HG02678 (cell line): ENCODE data around the gene MVK.

Experiments used
- ATAC-seq: cut with Tn5 transposase; IDR thresholded peaks from one replicate; pipeline ENCODE4 v1.9.1; 2021; ENCODE audit warnings: mild to moderate bottlenecking, moderate library complexity; ENCODE audit not compliant: unreplicated experiment

Gene MVK

GRCh38 chr12:109573029-109573913 lies at the start of gene MVK, which contains the start of gene MMAB:
TSS of gene MVK (plus strand) at chr12:109573794. CDS start at chr12:109574823, 1,029 bp downstream.
TSS of gene MMAB (minus strand) at chr12:109573504. CDS start at chr12:109573480, 24 bp downstream.
- ATAC-seq, result peak; percentile 94

GRCh38 chr12:109524466-109525278 lies 48.9 kb upstream of the MVK start:
- no peak for ATAC-seq

- ATAC-seq, result no peak
Measured at GRCh38 chr12:109525279-109525585, 48.4 kb upstream of the MVK start.

GRCh38 chr12:109527489-109528123 lies 46.0 kb upstream of the MVK start:
- no peak for ATAC-seq

GRCh38 chr12:109529691-109530640 lies 43.6 kb upstream of the MVK start:
- no peak for ATAC-seq

- ATAC-seq, result no peak
Measured at GRCh38 chr12:109531411-109531810, 42.2 kb upstream of the MVK start.

GRCh38 chr12:109532721-109533486 lies 40.7 kb upstream of the MVK start:
- no peak for ATAC-seq

GRCh38 chr12:109533487-109533740 lies 40.2 kb upstream of the MVK start:
- no peak for ATAC-seq

GRCh38 chr12:109534456-109534855 lies 39.1 kb upstream of the MVK start:
- no peak for ATAC-seq

GRCh38 chr12:109535231-109535862 lies 38.2 kb upstream of the MVK start:
- no peak for ATAC-seq

- no peak for ATAC-seq
Measured at GRCh38 chr12:109535863-109536250, 37.7 kb upstream of the MVK start.

GRCh38 chr12:109537136-109537535 lies 36.5 kb upstream of the MVK start:
- ATAC-seq, result no peak

GRCh38 chr12:109538191-109538863 lies 35.3 kb upstream of the MVK start:
- ATAC-seq, result no peak

GRCh38 chr12:109539508-109539907 lies 34.1 kb upstream of the MVK start:
- no peak for ATAC-seq

GRCh38 chr12:109540526-109541412 lies 32.8 kb upstream of the MVK start:
- ATAC-seq, result no peak

- no peak for ATAC-seq
Measured at GRCh38 chr12:109541413-109541726, 32.2 kb upstream of the MVK start.

- no peak for ATAC-seq
Measured at GRCh38 chr12:109542014-109542413, 31.6 kb upstream of the MVK start.

- no peak for ATAC-seq
Measured at GRCh38 chr12:109542876-109543275, 30.7 kb upstream of the MVK start.
